ENCODE measurements around the gene DHRS4L2. TPM values are rescaled to one million over a fixed set of nuclear protein-coding genes. Genes with fewer than 3 reads are reported as not detected.

DHRS4L2 gene
- total and polyA plus RNA-seq, 10 of the 15 experiments (the other 5 are each of a cell fraction or from before 2014, with no cell fraction given) = 2.8 to 49.3 (median 21.8) TPM

DNA sequence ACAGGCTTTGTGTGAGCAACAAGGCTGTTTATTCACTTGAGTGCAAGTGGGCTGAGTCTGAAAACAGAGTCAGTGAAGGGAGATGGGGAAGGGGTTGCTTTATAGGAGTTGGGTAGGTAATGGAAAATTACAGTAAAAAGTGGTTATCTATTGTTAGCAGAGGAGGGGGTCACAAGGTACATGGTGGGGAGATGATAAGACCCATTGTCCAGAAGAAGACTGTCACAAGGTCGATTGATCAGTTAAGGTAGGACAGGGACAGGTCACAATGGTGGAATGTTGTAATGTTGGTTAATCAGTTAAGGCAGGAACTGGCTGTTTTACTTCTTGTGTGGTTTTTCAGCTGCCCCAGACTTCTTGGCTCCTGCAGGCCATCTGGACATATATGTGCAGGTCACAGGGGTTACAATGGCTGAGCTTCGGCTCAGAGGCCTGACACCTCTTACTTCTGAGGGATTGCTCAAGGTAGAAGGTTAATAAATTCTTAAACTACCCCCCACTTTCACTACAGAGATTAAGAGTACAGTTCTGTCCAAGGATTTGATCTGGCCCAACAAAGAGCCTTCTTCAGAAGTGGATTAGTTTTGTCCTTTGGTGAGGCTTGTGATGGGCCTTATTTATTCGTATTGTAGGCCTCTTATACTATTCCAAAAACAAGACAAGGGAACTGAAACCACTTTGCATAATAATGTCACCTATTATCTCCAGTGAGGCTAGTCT lies 49.0 kb upstream of the DHRS4L2 start:
- in situ Hi-C loops (cut with MboI) = no loop called here
- Histone ChIP-seq H3K4me1 (ENCODE audit: control insufficient read depth, insufficient read depth, low read length) (no peaks in the 10 kb centered on the region), H3K9ac (ENCODE audit: control insufficient read depth, insufficient read depth, low read length) (no peak overlapping the region), H2AFZ (ENCODE audit: control insufficient read depth, low read depth, low read length) (no peak overlapping the region), H3K4me3 (no peak overlapping the region), H3K27me3 (replicated peaks in 1 of 2; ENCODE audit: control insufficient read depth in 2 of 2, insufficient read depth in 2 of 2, low read length in 1 of 2) (no peaks in the 10 kb centered on the region), H3K9me3 (replicated peaks; ENCODE audit: control insufficient read depth, insufficient read depth, low read length) (no peaks in the 10 kb centered on the region; the same call in 2 of the 3 replicates), H4K20me1 (ENCODE audit: control insufficient read depth, insufficient read depth) (no peaks in the 10 kb centered on the region), H3K79me2 (ENCODE audit: control insufficient read depth, insufficient read depth, low read length) (no peaks in the 10 kb centered on the region), H3K27ac (ENCODE audit: control insufficient read depth, insufficient read depth) (no peak overlapping the region), H3K4me2 (ENCODE audit: control insufficient read depth, insufficient read depth) (no peak overlapping the region), H3K36me3 (ENCODE audit: control insufficient read depth in 2 of 2, insufficient read depth in 2 of 2, low read length in 1 of 2) (no peaks in the 10 kb centered on the region)
- ChIA-PET SMC1A (ENCODE audit: uncharacterized antibody, unreplicated experiment) (no interaction called here), RAD21 (ENCODE audit: unreplicated experiment) (no interaction called here), POLR2A (no interaction called here), CTCF (no interaction called here)
- BruUV-seq (replicated peaks) = TSS peak; percentile 83
- FAIRE-seq (no peak), DNase-seq (ENCODE audit: low read depth, low spot score) (no peak), ATAC-seq (peak; percentile 34; the same call in 2 of the 3 replicates)
- 63% methylated on average over 3 of the region's 3 CpGs for WGBS (ENCODE audit: insufficient coverage, insufficient replicate concordance, low lambda C conversion rate, missing lambda C conversion rate)
- TF ChIP-seq ASH2L (IDR thresholded peaks at IDR 0.05; ENCODE audit: borderline replicate concordance, low read depth) (no peak), SPI1 (IDR thresholded peaks at IDR 0.05; ENCODE audit: borderline replicate concordance, insufficient read depth, low read depth, low read length) (peak; percentile 65), POU2F2 (IDR thresholded peaks at IDR 0.05; ENCODE audit: borderline replicate concordance, low read depth, low read length) (0 out of 3 replicates have a peak, but pooled peaks have one; percentile 15)
- intact Hi-C loops (cut with micrococcal nuclease; ENCODE audit: unreplicated experiment) = no loop called here

DNA sequence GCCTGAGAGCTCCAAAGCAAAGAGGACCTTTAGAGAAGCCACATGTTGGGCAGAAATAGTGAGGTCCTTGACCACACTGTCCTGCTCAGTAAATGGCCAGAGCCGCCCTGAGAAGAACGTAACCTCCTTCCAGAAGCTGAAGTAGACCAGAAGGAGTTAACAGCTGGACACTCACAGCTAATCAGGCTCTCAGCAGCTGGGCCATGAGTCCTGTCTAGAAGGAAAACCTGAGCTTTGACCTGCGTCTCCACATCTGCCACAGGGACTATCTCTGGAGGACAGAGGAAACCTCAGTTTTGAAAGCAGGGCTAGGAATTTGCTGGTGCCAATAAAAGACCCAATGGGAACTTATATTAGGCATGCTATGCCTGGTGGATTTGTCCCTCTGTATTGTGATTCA lies 47.5 kb upstream of the DHRS4L2 start:
- no peak overlapping the region for H2AFZ ChIP-seq (ENCODE audit: control insufficient read depth, low read depth, low read length)
- ChIA-PET SMC1A (ENCODE audit: uncharacterized antibody, unreplicated experiment) (interaction anchor here (1.0 kb wide), 1 partner anchor 10 kb away, joined by 3 read pairs; no protein-coding TSS in a partner anchor), RAD21 (ENCODE audit: unreplicated experiment) (no interaction called here), POLR2A (no interaction called here), CTCF (no interaction called here)
- no peaks in the 10 kb centered on the region for H4K20me1 ChIP-seq (ENCODE audit: control insufficient read depth, insufficient read depth)
- H3K9ac ChIP-seq (ENCODE audit: control insufficient read depth, insufficient read depth, low read length) = no peak overlapping the region
- ATAC-seq (no peak), DNase-seq (ENCODE audit: low read depth, low spot score) (no peak), FAIRE-seq (no peak)
- WGBS (ENCODE audit: insufficient coverage, insufficient replicate concordance, low lambda C conversion rate, missing lambda C conversion rate) = 64% methylated on average over 3 of the region's 3 CpGs
- H3K4me2 ChIP-seq (ENCODE audit: control insufficient read depth, insufficient read depth) = no peak overlapping the region
- H3K4me3 ChIP-seq = no peak overlapping the region
- in situ Hi-C loops (cut with MboI) (no loop called here), intact Hi-C loops (cut with micrococcal nuclease; ENCODE audit: unreplicated experiment) (no loop called here)
- no peaks in the 10 kb centered on the region for H3K4me1 ChIP-seq (ENCODE audit: control insufficient read depth, insufficient read depth, low read length)
- no peaks in the 10 kb centered on the region for H3K27me3 ChIP-seq (replicated peaks in 1 of 2; ENCODE audit: control insufficient read depth in 2 of 2, insufficient read depth in 2 of 2, low read length in 1 of 2)
- no peaks in the 10 kb centered on the region; the same call in 2 of the 3 replicates for H3K9me3 ChIP-seq (replicated peaks; ENCODE audit: control insufficient read depth, insufficient read depth, low read length)
- H3K79me2 ChIP-seq (ENCODE audit: control insufficient read depth, insufficient read depth, low read length) = no peaks in the 10 kb centered on the region
- no peak overlapping the region for H3K27ac ChIP-seq (ENCODE audit: control insufficient read depth, insufficient read depth)
- no TSS peak for BruUV-seq (replicated peaks)
- no peaks in the 10 kb centered on the region for H3K36me3 ChIP-seq (ENCODE audit: control insufficient read depth in 2 of 2, insufficient read depth in 2 of 2, low read length in 1 of 2)
- TF ChIP-seq NFXL1 (IDR thresholded peaks at IDR 0.05; ENCODE audit: borderline replicate concordance) = no peak
- TF ChIP-seq BHLHE40 (IDR thresholded peaks at IDR 0.05; ENCODE audit: borderline replicate concordance in 1 of 2, low read depth in 2 of 2, low read length in 1 of 2) = no peak
- TF ChIP-seq NBN (IDR thresholded peaks at IDR 0.05) = no peak
- TF ChIP-seq CHD4 (IDR thresholded peaks at IDR 0.05) = no peak
- TF ChIP-seq NR2C1 (IDR thresholded peaks at IDR 0.05) = no peak
- no peak for TF ChIP-seq TCF12 (IDR thresholded peaks at IDR 0.05; ENCODE audit: low read depth, low read length)
- TF ChIP-seq FOS (IDR thresholded peaks at IDR 0.05; ENCODE audit: borderline replicate concordance, extremely low read depth, insufficient read length) = no peak
- TF ChIP-seq PML (IDR thresholded peaks at IDR 0.05; ENCODE audit: low read length) = no peak
- no peak for TF ChIP-seq TBL1XR1 (IDR thresholded peaks at IDR 0.05; ENCODE audit: low read depth, low read length)
- TF ChIP-seq IKZF2 (IDR thresholded peaks at IDR 0.05) = no peak
- no peak for TF ChIP-seq FOXM1 (IDR thresholded peaks at IDR 0.05; ENCODE audit: low read depth, low read length)
- no peak for TF ChIP-seq BCL11A (IDR thresholded peaks at IDR 0.05; ENCODE audit: low read depth, low read length)
- TF ChIP-seq BRCA1 (IDR thresholded peaks at IDR 0.05; ENCODE audit: low read depth, low read length) = no peak
